Central memory CD8-positive, alpha-beta T cell (primary cell): ENCODE data around the gene GLA.

Experiments used
- ATAC-seq: fragments of 150-1000 bp; cut with Tn5 transposase; replicated peaks from 2 replicates; pipeline ENCODE4 v1.10.0; 2022; ENCODE audit warnings: mild to moderate bottlenecking, moderate FRiP score, moderate number of reproducible peaks; ENCODE audit not compliant: poor library complexity, severe bottlenecking; ENCODE audit errors: extremely low read depth
- DNase-seq, 2 donors: peaks; one replicate each; pipeline ENCODE4 v3.0.0; 2021; ENCODE audit warnings: low spot score in 2 of 2
- H3K27ac Mint-ChIP-seq: one replicate; pipeline ENCODE4 v1.8.0; 2022; ENCODE audit warnings: low read depth, mild to moderate bottlenecking, moderate library complexity, mixed read lengths
- H3K27me3 Mint-ChIP-seq: one replicate; pipeline ENCODE4 v1.8.0; 2022; ENCODE audit warnings: mixed read lengths
- H3K36me3 Mint-ChIP-seq: one replicate; pipeline ENCODE4 v1.8.0; 2022; ENCODE audit warnings: mild to moderate bottlenecking, moderate library complexity, mixed read lengths; ENCODE audit not compliant: insufficient read depth
- H3K4me1 Mint-ChIP-seq: one replicate; pipeline ENCODE4 v1.8.0; 2022; ENCODE audit warnings: mixed read lengths
- H3K4me3 Mint-ChIP-seq: one replicate; pipeline ENCODE4 v1.8.0; 2022; ENCODE audit warnings: mild to moderate bottlenecking, moderate library complexity, mixed read lengths
- H3K9me3 Mint-ChIP-seq: one replicate; pipeline ENCODE4 v1.8.0; 2022; ENCODE audit warnings: mixed read lengths

The GLA gene

GRCh38 chrX:101393530-101394305, 14.0 kb downstream of the GLA start:
- no peaks in the 10 kb centered on the region for H3K27me3 Mint-ChIP-seq
- ATAC-seq: no peak
- no peak overlapping the region for H3K4me3 Mint-ChIP-seq
- H3K27ac Mint-ChIP-seq: peak overlapping the region; percentile 94
- no peak for DNase-seq
- no peaks in the 10 kb centered on the region for H3K9me3 Mint-ChIP-seq
- H3K36me3 Mint-ChIP-seq: peaks cover 40% of the 10 kb centered on the region
- peaks cover 24% of the 10 kb centered on the region for H3K4me1 Mint-ChIP-seq

- peak overlapping the region; percentile 90 for H3K4me3 Mint-ChIP-seq
- DNase-seq (no peak), ATAC-seq (no peak)
- peaks cover 40% of the 10 kb centered on the region for H3K36me3 Mint-ChIP-seq
- H3K27ac Mint-ChIP-seq: peak overlapping the region; percentile 94
- no peaks in the 10 kb centered on the region for H3K9me3 Mint-ChIP-seq
- no peaks in the 10 kb centered on the region for H3K27me3 Mint-ChIP-seq
- H3K4me1 Mint-ChIP-seq: peaks cover 24% of the 10 kb centered on the region
Observed at GRCh38 chrX:101391831-101392230, 15.9 kb downstream of the GLA start.

- H3K4me3 Mint-ChIP-seq: peak within 1 kb of the TSS; percentile 90
- H3K9me3 Mint-ChIP-seq: no peaks in the 10 kb centered on the region
Observed at GRCh38 chrX:101390664-101391525, 16.8 kb downstream of the GLA start, which contains the start of gene RPL36A. TSS of gene RPL36A (plus strand) at chrX:101391011. CDS start at chrX:101391044, 33 bp downstream.

GRCh38 chrX:101388604-101389003, 19.1 kb downstream of the GLA start:
- H3K4me1 Mint-ChIP-seq: peaks cover 21% of the 10 kb centered on the region
- peaks cover 21% of the 10 kb centered on the region for H3K36me3 Mint-ChIP-seq
- no peak overlapping the region for H3K4me3 Mint-ChIP-seq
- no peak overlapping the region for H3K27ac Mint-ChIP-seq
- H3K27me3 Mint-ChIP-seq: no peaks in the 10 kb centered on the region
- DNase-seq (no peak), ATAC-seq (no peak)
- no peaks in the 10 kb centered on the region for H3K9me3 Mint-ChIP-seq

More at GRCh38 chrX:101390664-101391525, 16.8 kb downstream of the GLA start, which contains the start of gene RPL36A:
- Mint-ChIP-seq H3K27me3 (no peaks in the 10 kb centered on the region), H3K36me3 (peaks cover 35% of the 10 kb centered on the region), H3K27ac (peak within 1 kb of the TSS; percentile 94), H3K4me1 (peaks cover 24% of the 10 kb centered on the region)
- DNase-seq (peak; percentile 48 to 61), ATAC-seq (peak; percentile 92)

- Mint-ChIP-seq H3K27ac (no peak overlapping the region), H3K4me1 (peaks cover 6% of the 10 kb centered on the region), H3K4me3 (no peak overlapping the region), H3K36me3 (peaks cover 7% of the 10 kb centered on the region), H3K9me3 (no peaks in the 10 kb centered on the region), H3K27me3 (no peaks in the 10 kb centered on the region)
- ATAC-seq (no peak), DNase-seq (no peak)
Observed at GRCh38 chrX:101386542-101386885, 21.2 kb downstream of the GLA start.

- ATAC-seq (no peak), DNase-seq (no peak)
- Mint-ChIP-seq H3K9me3 (no peaks in the 10 kb centered on the region), H3K4me3 (peak within 1 kb of the TSS; percentile 26), H3K36me3 (peaks cover 4% of the 10 kb centered on the region), H3K27ac (no peak within 1 kb of the TSS), H3K4me1 (peaks cover under 1% of the 10 kb centered on the region), H3K27me3 (no peaks in the 10 kb centered on the region)
Observed at GRCh38 chrX:101385795-101386541, 21.8 kb downstream of the GLA start, which contains the start of gene BTK. TSS of gene BTK (minus strand) at chrX:101386191. CDS start at chrX:101375284, 10,907 bp downstream.

- Mint-ChIP-seq H3K27me3 (no peaks in the 10 kb centered on the region), H3K4me3 (no peak overlapping the region), H3K27ac (no peak overlapping the region), H3K36me3 (peaks cover 2% of the 10 kb centered on the region), H3K4me1 (no peaks in the 10 kb centered on the region), H3K9me3 (no peaks in the 10 kb centered on the region)
- DNase-seq: no peak
- ATAC-seq: no peak
Observed at GRCh38 chrX:101385026-101385684, 22.6 kb downstream of the GLA start.

- DNase-seq (no peak), ATAC-seq (no peak)
- Mint-ChIP-seq H3K9me3 (no peaks in the 10 kb centered on the region), H3K36me3 (peaks cover 2% of the 10 kb centered on the region), H3K4me1 (no peaks in the 10 kb centered on the region), H3K4me3 (no peak overlapping the region), H3K27me3 (no peaks in the 10 kb centered on the region), H3K27ac (no peak overlapping the region)
Observed at GRCh38 chrX:101383679-101384205, 24.0 kb downstream of the GLA start.

- DNase-seq: no peak
- Mint-ChIP-seq H3K4me3 (no peak overlapping the region), H3K27ac (no peak overlapping the region), H3K9me3 (no peaks in the 10 kb centered on the region), H3K27me3 (no peaks in the 10 kb centered on the region), H3K36me3 (peaks cover 1% of the 10 kb centered on the region), H3K4me1 (no peaks in the 10 kb centered on the region)
- no peak for ATAC-seq
Observed at GRCh38 chrX:101377547-101377946, 30.2 kb downstream of the GLA start.

- Mint-ChIP-seq H3K27ac (no peak overlapping the region), H3K27me3 (peaks cover 9% of the 10 kb centered on the region), H3K4me3 (no peak overlapping the region), H3K9me3 (no peaks in the 10 kb centered on the region), H3K4me1 (no peaks in the 10 kb centered on the region), H3K36me3 (peaks cover 4% of the 10 kb centered on the region)
- DNase-seq (no peak), ATAC-seq (no peak)
Observed at GRCh38 chrX:101370888-101371504, 36.7 kb downstream of the GLA start.

- peaks cover 9% of the 10 kb centered on the region for H3K27me3 Mint-ChIP-seq
- H3K4me3 Mint-ChIP-seq: no peak overlapping the region
- no peaks in the 10 kb centered on the region for H3K9me3 Mint-ChIP-seq
- ATAC-seq (no peak), DNase-seq (no peak)
- peaks cover 4% of the 10 kb centered on the region for H3K36me3 Mint-ChIP-seq
- H3K27ac Mint-ChIP-seq: peak overlapping the region; percentile 57
- H3K4me1 Mint-ChIP-seq: no peaks in the 10 kb centered on the region
Observed at GRCh38 chrX:101369687-101370086, 38.0 kb downstream of the GLA start.
